MCF 10A (cell line): Measurements from ENCODE around the gene MYOF. TPM values are rescaled to one million over a fixed set of nuclear protein-coding genes. Genes with fewer than 3 reads are reported as not detected.

Experiments used
- BruUV-seq: library from RNA; stranded (reverse); fragments of 400-500 nt; replicated peaks from 2 replicates; lab custom pipeline; 2021; lab: Mats Ljungman, UMichigan
- CTCF ChIA-PET: fragments of 300-600 bp; sonication (Branson Sonifier 250); formaldehyde crosslinking; extraction: SDS; loops from one replicate; lab custom pipeline; 2021; ENCODE audit warnings: antibody characterized with exemption, inconsistent platforms; lab: Yijun Ruan, JAX
- POLR2A ChIA-PET: fragments of 300-600, 350-650 bp; sonication (Branson Sonifier 250); formaldehyde crosslinking; extraction: SDS; loops from one replicate; lab custom pipeline; 2020; ENCODE audit warnings: antibody characterized with exemption, inconsistent platforms; lab: Yijun Ruan, JAX
- DNase-seq: peaks from one replicate; pipeline ENCODE4 v3.0.0-alpha.2; 2018; ENCODE audit not compliant: unreplicated experiment
- H3K27ac Mint-ChIP-seq: one replicate; pipeline ENCODE4 v1.8.0; 2022; ENCODE audit warnings: mild to moderate bottlenecking, low read depth, mixed read lengths; ENCODE audit not compliant: unreplicated experiment
- H3K27me3 Mint-ChIP-seq: one replicate; pipeline ENCODE4 v1.8.0; 2022; ENCODE audit warnings: mixed read lengths; ENCODE audit not compliant: insufficient read depth, unreplicated experiment
- H3K36me3 Mint-ChIP-seq: one replicate; pipeline ENCODE4 v1.8.0; 2022; ENCODE audit warnings: mild to moderate bottlenecking, moderate library complexity, mixed read lengths; ENCODE audit not compliant: insufficient read depth, unreplicated experiment
- H3K4me1 Mint-ChIP-seq: one replicate; pipeline ENCODE4 v1.8.0; 2022; ENCODE audit warnings: mixed read lengths; ENCODE audit not compliant: insufficient read depth, unreplicated experiment
- H3K4me3 Mint-ChIP-seq: one replicate; pipeline ENCODE4 v1.8.0; 2022; ENCODE audit warnings: mild to moderate bottlenecking, moderate library complexity, mixed read lengths; ENCODE audit not compliant: unreplicated experiment
- H3K9me3 Mint-ChIP-seq: one replicate; pipeline ENCODE4 v1.8.0; 2022; ENCODE audit warnings: mixed read lengths; ENCODE audit not compliant: unreplicated experiment
- CTCF ChIP-seq: fragments of 200-600 bp; IDR thresholded peaks from one replicate; pipeline ENCODE4 v1.8.0; 2022; ENCODE audit warnings: antibody characterized with exemption, mild to moderate bottlenecking; ENCODE audit not compliant: unreplicated experiment
- intact Hi-C: fragments of 100-400 bp; cut with micrococcal nuclease; formaldehyde crosslinking; loops from 2 replicates; pipeline ENCODE4 v1.14.1; 2022
- total RNA-seq: library from RNA; stranded (reverse); gene quantifications from 2 replicates; pipeline ENCODE4 v1.2.3, GENCODE V29; 2022

MYOF gene
- total RNA-seq, 1 experiment from 2014 or later: 167 TPM

GRCh38 chr10:93488956-93489528 is 6.9 kb upstream of the MYOF start:
- H3K4me3 Mint-ChIP-seq: no peak overlapping the region
- POLR2A ChIA-PET: interaction anchor here (0.9 to 1.5 kb wide), 2 partner anchors 13 to 32 kb away, joined by 4 to 5 read pairs; no protein-coding TSS in a partner anchor

GRCh38 chr10:93485690-93486089 is 3.6 kb upstream of the MYOF start:
- H3K36me3 Mint-ChIP-seq: peaks cover 5% of the 10 kb centered on the region
- no peaks in the 10 kb centered on the region for H3K27me3 Mint-ChIP-seq
- no TSS peak for BruUV-seq
- POLR2A ChIA-PET: interaction anchor here (0.7 to 5.8 kb wide), 4 partner anchors 10 to 49 kb away, joined by 3 to 56 read pairs (median 4); partner anchors contain the start of gene CEP55
- no peak overlapping the region for H3K4me3 Mint-ChIP-seq
- no peak for TF ChIP-seq CTCF
- intact Hi-C loops: no loop called here
- H3K9me3 Mint-ChIP-seq: no peaks in the 10 kb centered on the region
- DNase-seq: no peak
- no peaks in the 10 kb centered on the region for H3K4me1 Mint-ChIP-seq
- CTCF ChIA-PET: interaction anchor here (0.6 to 16.8 kb wide), 12 partner anchors 9 to 348 kb away, joined by 3 to 498 read pairs (median 4); no protein-coding TSS in a partner anchor
- H3K27ac Mint-ChIP-seq: no peak overlapping the region

More at GRCh38 chr10:93488956-93489528, 6.9 kb upstream of the MYOF start:
- peaks cover 5% of the 10 kb centered on the region for H3K36me3 Mint-ChIP-seq
- no peaks in the 10 kb centered on the region for H3K9me3 Mint-ChIP-seq
- H3K27ac Mint-ChIP-seq: no peak overlapping the region
- H3K27me3 Mint-ChIP-seq: no peaks in the 10 kb centered on the region
- CTCF ChIA-PET: interaction anchor here (0.7 to 16.8 kb wide), 8 partner anchors 20 to 524 kb away, joined by 3 to 498 read pairs (median 4); no protein-coding TSS in a partner anchor
- DNase-seq: no peak
- no peak for TF ChIP-seq CTCF
- BruUV-seq: no TSS peak
- intact Hi-C loops: no loop called here
- H3K4me1 Mint-ChIP-seq: no peaks in the 10 kb centered on the region

GRCh38 chr10:93481637-93482144 is 443 bp downstream of the MYOF start:
- no peak for DNase-seq
- H3K36me3 Mint-ChIP-seq: peaks cover 19% of the 10 kb centered on the region
- peak overlapping the region; percentile 89 for H3K27ac Mint-ChIP-seq

More at GRCh38 chr10:93481637-93482144, 443 bp downstream of the MYOF start:
- ChIA-PET CTCF (interaction anchor here (0.6 to 16.8 kb wide), 26 partner anchors 13 to 906 kb away, joined by 3 to 498 read pairs (median 5); partner anchors contain the start of gene CEP55), POLR2A (interaction anchor here (0.7 to 31.9 kb wide), 23 partner anchors 9 to 478 kb away, joined by 3 to 2342 read pairs (median 5); partner anchors contain the start of gene CEP55)
- Mint-ChIP-seq H3K4me3 (peak overlapping the region; percentile 95), H3K27me3 (no peaks in the 10 kb centered on the region), H3K9me3 (no peaks in the 10 kb centered on the region), H3K4me1 (peaks cover 24% of the 10 kb centered on the region)
- intact Hi-C loops: loop anchor here (1.0 to 2.0 kb wide), 4 partner anchors 15 to 105 kb away; no protein-coding TSS in a partner anchor
- TSS peak; percentile 63 for BruUV-seq
- TF ChIP-seq CTCF: no peak
